NCI-H446 treated with DMSO at 0.1 percent for 48 hours (cell line): ENCODE data around the gene MRO.
"Not testable (repeated sequence)": the region's sequence is repeated elsewhere in the genome, so short reads cannot be mapped to it uniquely, and the experiment has no call there.

Experiments
- DNase-seq: peaks from one replicate; lab custom pipeline; 2025; lab: John Stamatoyannopoulos, UW

The MRO gene

DNA sequence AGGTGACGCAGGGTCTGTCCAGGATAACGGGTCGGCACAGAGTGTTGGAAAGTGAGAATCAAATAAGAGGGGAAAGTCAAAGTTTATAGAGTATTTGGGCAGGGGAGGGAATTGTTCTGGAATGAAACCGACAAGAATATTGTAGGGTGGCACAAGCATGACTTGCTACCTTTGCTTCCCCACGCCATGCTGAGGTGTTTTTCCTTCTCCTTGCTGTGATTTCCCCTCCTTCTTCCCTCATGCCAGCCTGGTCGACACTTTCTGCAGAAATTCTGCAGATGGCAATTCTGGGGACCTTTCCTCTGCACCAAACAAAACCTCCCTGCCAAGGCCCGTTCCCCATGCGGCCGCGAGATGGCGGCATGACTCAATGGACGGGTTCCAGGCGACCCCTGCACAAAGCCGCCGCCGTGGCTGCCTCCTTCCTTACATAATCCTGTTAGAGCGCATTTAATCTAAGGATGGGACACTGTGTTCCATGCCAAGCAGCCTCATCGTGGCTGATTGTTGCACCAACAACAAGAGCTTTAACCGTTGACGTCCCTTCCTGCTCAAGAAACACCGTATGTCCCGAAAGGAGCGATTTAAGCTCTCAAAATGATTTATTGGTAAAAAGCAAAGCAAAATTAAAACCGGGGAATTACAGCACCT, at the start of gene MRO:
Gene MRO (minus strand): TSS at position 289 of the 651 bp plus-strand sequence. CDS start 10,616 bp downstream, outside the sequence.
- peak; percentile 63 for DNase-seq

- no peak for DNase-seq
Observed at GRCh38 chr18:50869150-50869549, 49.3 kb upstream of the MRO start.

- DNase-seq = no peak
Observed at GRCh38 chr18:50866765-50867164, 46.9 kb upstream of the MRO start.

DNA sequence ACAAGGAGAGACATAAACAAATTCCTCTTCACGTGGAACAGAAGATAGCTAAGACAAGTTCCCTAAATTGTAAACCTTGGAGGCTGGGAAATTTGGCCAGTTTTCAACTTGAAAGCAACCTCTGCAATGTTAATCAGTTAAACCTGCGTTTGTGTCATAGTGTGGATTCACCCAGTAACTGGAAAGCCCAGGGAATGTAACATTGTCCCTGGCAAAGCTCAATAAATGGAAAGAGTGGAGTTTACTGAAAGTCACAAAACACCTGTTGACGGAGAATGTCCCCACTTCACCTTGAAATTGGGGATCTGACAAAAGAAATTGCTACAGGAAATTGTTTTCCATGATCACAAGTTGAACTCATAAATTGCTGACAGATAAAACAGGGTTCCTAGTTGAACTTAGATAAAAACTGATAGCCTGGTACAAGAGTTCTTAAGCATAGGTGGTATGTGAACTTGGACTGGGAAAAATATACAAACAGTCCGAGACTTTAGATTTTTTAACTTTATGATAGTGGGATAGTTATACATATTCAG, 44.1 kb upstream of the MRO start:
- DNase-seq = no peak

- no peak for DNase-seq
Observed at GRCh38 chr18:50862401-50862800, 42.6 kb upstream of the MRO start.

GRCh38 chr18:50861617-50862016, 41.8 kb upstream of the MRO start:
- DNase-seq = no peak

DNA sequence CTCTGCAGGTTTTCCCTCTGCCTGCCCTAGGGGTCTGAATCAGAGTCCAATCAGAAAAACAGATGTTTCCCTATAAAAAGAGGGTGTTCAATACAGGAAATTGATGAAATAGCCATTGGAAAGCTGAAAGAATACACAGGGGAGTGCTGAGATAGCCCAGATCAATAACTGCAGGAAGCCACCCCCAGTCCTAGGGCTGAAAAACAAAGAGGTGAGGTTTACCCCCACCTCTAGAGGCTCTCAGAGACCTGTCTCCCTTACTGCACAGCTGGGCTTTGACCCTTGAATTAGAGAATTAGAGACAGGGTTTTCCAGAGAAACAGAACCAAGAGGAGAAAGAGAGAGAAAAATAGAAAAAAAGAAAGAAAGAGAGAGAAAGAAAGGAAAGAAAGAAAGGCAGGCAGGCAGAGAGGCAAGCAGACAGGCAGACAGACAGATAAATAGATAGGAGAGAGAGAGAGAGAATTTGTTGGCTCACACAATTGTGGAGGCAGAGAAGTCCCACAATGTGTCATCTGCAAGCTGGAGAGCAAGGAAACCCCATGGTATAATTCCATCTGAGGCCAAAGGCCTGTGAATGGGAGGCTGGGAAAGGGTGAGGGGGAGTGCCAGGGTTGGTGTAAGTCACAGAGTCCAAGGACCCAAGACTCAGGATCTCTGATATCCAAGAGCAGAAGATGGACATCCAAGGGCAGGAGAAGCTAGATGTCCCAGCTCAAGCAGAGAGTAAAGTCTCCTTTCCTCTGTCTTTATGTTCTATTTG, 40.2 kb upstream of the MRO start:
- DNase-seq = no peak

- DNase-seq = no peak
Observed at GRCh38 chr18:50857694-50858093, 37.9 kb upstream of the MRO start.

DNA sequence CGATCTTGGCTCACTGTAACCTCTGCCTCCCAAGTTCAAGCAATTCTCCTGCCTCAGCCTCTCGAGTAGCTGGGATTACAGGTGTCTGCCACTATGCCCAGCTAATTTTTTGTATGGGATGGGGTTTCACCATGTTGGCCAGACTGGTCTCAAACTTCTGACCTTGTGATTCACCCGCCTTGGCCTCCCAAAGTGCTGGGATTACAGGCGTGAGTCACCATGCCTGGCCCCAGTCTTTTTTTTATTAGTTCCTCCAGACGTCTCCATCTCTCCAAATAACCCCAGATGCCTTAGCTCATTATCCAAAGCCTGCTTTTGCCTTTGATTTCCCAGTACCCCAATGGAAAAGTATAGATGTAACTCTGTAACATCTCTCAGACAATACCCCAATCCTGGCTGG, 37.4 kb upstream of the MRO start:
- DNase-seq = not testable (repeated sequence)

GRCh38 chr18:50855976-50856757, 36.4 kb upstream of the MRO start:
- DNase-seq = no peak

- DNase-seq = no peak
Observed at GRCh38 chr18:50853863-50854271, 34.1 kb upstream of the MRO start.

- no peak for DNase-seq
Observed at GRCh38 chr18:50850307-50851065, 30.7 kb upstream of the MRO start.

DNA sequence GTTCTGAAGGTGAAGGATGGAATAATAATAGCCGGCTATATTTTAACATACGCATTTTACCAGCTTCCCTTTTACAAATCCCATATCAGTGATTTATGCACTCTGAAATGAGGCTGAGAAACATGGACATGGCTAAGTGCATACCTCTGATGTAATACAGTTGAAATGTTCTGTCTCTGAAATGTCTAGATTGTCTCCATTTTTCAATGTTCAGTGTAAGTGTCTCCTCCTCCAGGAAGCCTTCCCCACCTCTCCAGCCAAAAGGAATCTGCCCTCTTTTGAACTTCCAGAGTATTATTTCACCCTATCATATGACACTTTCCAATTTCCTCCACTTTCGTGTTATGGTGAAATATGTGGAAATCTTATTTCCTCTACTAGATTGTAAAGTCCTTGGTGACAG, 29.6 kb upstream of the MRO start:
- no peak for DNase-seq

DNA sequence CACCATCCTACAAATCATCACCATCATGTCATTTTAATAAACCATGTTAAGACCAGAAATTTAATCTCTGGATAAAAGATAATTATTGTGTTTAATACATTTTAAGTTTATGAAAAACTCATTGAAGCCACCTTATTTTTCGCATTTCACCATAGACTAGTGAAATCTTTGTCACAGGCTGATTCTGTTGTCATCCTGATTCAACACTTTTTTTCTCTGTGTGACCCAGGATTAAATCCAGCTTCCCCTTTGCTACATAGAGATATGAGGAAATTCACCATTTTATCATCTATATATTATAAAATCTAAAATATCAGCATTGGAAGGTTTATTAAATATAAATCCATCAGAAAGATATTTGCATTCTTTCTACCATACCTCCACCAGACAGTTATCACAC, 29.2 kb upstream of the MRO start:
- no peak for DNase-seq

- DNase-seq = no peak
Observed at GRCh38 chr18:50848061-50848551, 28.3 kb upstream of the MRO start.

DNA sequence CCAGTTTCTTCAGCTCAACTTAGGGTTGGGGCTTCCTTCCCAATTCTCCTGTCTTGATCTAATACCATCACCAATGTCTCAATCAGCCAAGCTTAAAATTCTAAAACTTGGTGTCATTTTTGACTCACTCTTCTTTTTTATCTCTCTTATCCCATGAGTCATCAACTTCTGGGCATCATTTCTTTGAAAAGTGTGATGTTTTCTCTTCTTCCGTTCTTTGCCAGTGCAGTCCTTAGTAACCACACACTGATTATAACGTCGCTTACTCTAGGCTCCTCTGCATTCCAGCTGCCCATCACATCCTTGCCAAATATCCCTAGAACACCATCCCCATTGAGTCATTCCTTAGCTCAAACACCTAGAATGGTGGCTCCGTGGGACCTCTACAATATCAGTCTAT, 27.4 kb upstream of the MRO start:
- DNase-seq = no peak

GRCh38 chr18:50844960-50845359, 25.1 kb upstream of the MRO start:
- no peak for DNase-seq

- no peak for DNase-seq
Observed at GRCh38 chr18:50844554-50844953, 24.7 kb upstream of the MRO start.

DNA sequence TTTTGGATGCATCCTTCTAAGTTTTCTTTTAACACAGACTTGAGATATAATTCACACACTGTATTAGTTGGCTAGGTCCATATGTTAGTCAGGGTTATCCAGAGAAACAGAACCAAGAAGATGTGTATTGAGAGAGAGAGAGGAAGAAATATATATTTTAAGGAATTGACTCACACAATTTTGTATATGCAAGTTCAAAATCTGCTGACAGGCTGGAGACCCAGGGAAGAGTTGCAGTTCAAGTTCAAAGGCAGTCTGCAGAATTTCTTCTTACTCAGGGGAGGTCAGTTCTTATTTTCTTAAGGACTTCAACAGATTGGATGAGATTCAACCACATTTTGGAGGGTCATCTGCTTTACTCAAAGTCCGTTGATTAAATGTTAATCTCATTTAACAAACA, 23.0 kb upstream of the MRO start:
- no peak for DNase-seq

DNA sequence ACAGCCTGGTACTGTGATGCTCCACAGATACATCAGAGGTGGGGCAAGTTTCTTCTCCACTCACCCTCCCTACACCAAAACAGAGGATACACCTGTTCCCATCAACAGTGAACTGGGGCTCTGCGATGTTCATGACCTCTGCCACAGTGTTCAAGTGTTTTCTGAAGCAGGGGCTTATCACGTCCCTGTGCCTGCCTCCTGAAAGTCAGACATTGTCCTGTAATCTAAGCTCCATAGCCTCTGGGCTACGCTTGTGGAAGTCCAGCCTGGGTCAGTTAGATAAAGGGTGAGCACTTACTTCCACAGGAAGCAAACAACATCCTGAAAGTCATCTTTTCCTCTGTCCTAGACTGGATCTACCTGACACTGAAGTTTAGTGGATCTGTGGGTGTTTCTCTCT, 20.2 kb upstream of the MRO start:
- DNase-seq = no peak

GRCh38 chr18:50839341-50839740, 19.5 kb upstream of the MRO start:
- DNase-seq = no peak

DNA sequence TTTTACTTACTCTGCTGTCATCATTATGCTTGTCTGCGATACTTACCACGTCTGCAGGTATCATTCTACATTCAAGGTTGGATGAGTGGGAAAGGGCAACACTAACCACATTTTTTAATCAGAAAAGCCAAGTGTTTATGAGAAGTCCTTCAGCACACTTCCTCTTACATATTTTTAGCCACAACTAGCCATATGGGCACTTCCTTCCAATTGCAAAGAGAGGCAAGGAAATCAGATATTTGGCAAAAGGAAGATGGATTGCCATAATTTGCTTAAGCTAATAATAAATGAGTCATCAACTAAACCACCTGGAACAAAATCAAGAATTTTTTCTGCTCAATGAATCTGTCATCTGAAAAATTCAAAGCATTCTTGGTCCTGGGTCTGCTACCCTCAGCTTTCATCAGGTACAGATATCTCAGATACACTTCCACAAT, 16.7 kb upstream of the MRO start:
- peak; percentile 49 for DNase-seq
